Endothelial cell of umbilical vein (primary cell): ENCODE measurements around the gene GNA12. TPM values are rescaled to one million over a fixed set of nuclear protein-coding genes. Genes with fewer than 3 reads are reported as not detected.

Source experiments
- BruUV-seq: library from RNA; stranded (reverse); fragments of 400-500 nt; replicated peaks from 2 replicates; lab custom pipeline; 2021; lab: Mats Ljungman, UMichigan
- CTCF ChIA-PET: fragments of 300-600, 350-600 bp; sonication (Branson Sonifier 250); formaldehyde crosslinking; loops from one replicate; lab custom pipeline; 2021; ENCODE audit warnings: antibody characterized with exemption, inconsistent platforms; lab: Charles Lee
- POLR2A ChIA-PET: fragments of 300-600, 350-600 bp; sonication (Branson Sonifier 250); formaldehyde crosslinking; loops from one replicate; lab custom pipeline; 2021; ENCODE audit warnings: antibody characterized with exemption, inconsistent platforms; lab: Charles Lee
- DNase-seq: peaks from one replicate; pipeline ENCODE4 v3.0.0-alpha.2; 2011; ENCODE audit warnings: low read depth, low spot score
- FAIRE-seq: peaks from 2 replicates; lab custom pipeline; 2011; peaks lifted over from hg19 to GRCh38; lab: Jason Lieb, UNC
- H2AFZ ChIP-seq: 2 replicates; pipeline ENCODE4 v1.6.0; 2012; ENCODE audit warnings: low read depth, low read length, control low read depth, inconsistent platforms
- H3K27ac ChIP-seq: 2 replicates; pipeline ENCODE4 v1.5.1; 2011; ENCODE audit warnings: low read depth, mild to moderate bottlenecking, control low read depth, low read length, moderate library complexity; ENCODE audit not compliant: insufficient read depth
- H3K27me3 ChIP-seq, 2 experiments: 2 replicates each; pipeline versions ENCODE4 v1.6.0 to v1.6.1; 2011; ENCODE audit warnings: low read length in 2 of 2, mixed read lengths in 1 of 2; ENCODE audit not compliant: control insufficient read depth in 2 of 2, insufficient read depth in 2 of 2
- H3K36me3 ChIP-seq, 2 experiments: 2 replicates in 1 of 2; 3 replicates in 1 of 2; pipeline ENCODE4 v1.5.1; 2011; ENCODE audit warnings: low read length in 2 of 2, mild to moderate bottlenecking in 1 of 2, moderate library complexity in 1 of 2; ENCODE audit not compliant: control insufficient read depth in 2 of 2, insufficient read depth in 2 of 2; ENCODE audit errors: extremely low read depth in 1 of 2
- H3K4me1 ChIP-seq: 3 replicates; pipeline ENCODE4 v1.5.1; 2011; ENCODE audit warnings: mild to moderate bottlenecking, low read length; ENCODE audit not compliant: control insufficient read depth, insufficient read depth; ENCODE audit errors: extremely low read depth
- H3K4me2 ChIP-seq: 2 replicates; pipeline ENCODE4 v1.6.1; 2011; ENCODE audit warnings: low read length, control low read depth, mixed read lengths; ENCODE audit not compliant: insufficient read depth
- H3K4me3 ChIP-seq, 3 experiments: fragments of 200-600 bp in 1 of 3; sonication (generic), shearing (Covaris generic) in 1 of 3; replicated peaks in 1 of 3; 2 replicates each; pipeline ENCODE4 v1.5.1; 2011 to 2016; ENCODE audit warnings: control low read depth in 3 of 3, low read length in 3 of 3, mild to moderate bottlenecking in 2 of 3, inconsistent platforms in 1 of 3, low read depth in 1 of 3, moderate library complexity in 1 of 3; ENCODE audit not compliant: insufficient read depth in 1 of 3
- H3K79me2 ChIP-seq: 2 replicates; pipeline ENCODE4 v1.6.0; 2012; ENCODE audit warnings: low read length, inconsistent platforms; ENCODE audit not compliant: control insufficient read depth, insufficient read depth
- H3K9ac ChIP-seq: replicated peaks from 2 replicates; pipeline ENCODE3; 2011; ENCODE audit warnings: low read length, control low read depth; ENCODE audit not compliant: insufficient read depth; ENCODE audit errors: extremely low read depth
- H3K9me1 ChIP-seq: replicated peaks from 3 replicates; pipeline ENCODE4 v1.6.0; 2011; ENCODE audit warnings: mild to moderate bottlenecking, low read length; ENCODE audit not compliant: control insufficient read depth, insufficient read depth; ENCODE audit errors: extremely low read depth
- H3K9me3 ChIP-seq: replicated peaks from 2 replicates; pipeline ENCODE4 v1.5.1; 2012; ENCODE audit warnings: low read length, inconsistent platforms; ENCODE audit not compliant: control insufficient read depth, insufficient read depth
- H4K20me1 ChIP-seq: replicated peaks from 2 replicates; pipeline ENCODE3; 2011; ENCODE audit warnings: mild to moderate bottlenecking, low read length; ENCODE audit not compliant: control insufficient read depth, insufficient read depth; ENCODE audit errors: extremely low read depth
- EZH2 ChIP-seq: IDR thresholded peaks from 2 replicates; pipeline ENCODE4 v1.6.1; 2012; ENCODE audit warnings: borderline replicate concordance, low read depth, mild to moderate bottlenecking, moderate library complexity, low read length, inconsistent platforms; ENCODE audit not compliant: severe bottlenecking
- FOS ChIP-seq: IDR thresholded peaks from 2 replicates; pipeline ENCODE4 v1.6.1; 2011; ENCODE audit warnings: mild to moderate bottlenecking, low read length, moderate library complexity, borderline replicate concordance; ENCODE audit not compliant: insufficient read depth
- GATA2 ChIP-seq: IDR thresholded peaks from 2 replicates; pipeline ENCODE4 v1.7.0; 2011; ENCODE audit warnings: low read depth, mild to moderate bottlenecking, moderate library complexity, mixed read lengths, low read length; ENCODE audit not compliant: insufficient read length, insufficient read depth
- JUN ChIP-seq: IDR thresholded peaks from 2 replicates; pipeline ENCODE4 v1.6.1; 2011; ENCODE audit warnings: borderline replicate concordance, low read depth; ENCODE audit not compliant: insufficient read length, insufficient read depth
- MYC ChIP-seq: IDR thresholded peaks from one replicate; pipeline ENCODE4 v1.6.1; 2011; ENCODE audit warnings: mild to moderate bottlenecking, low read depth, low read length
- POLR2A ChIP-seq: IDR thresholded peaks from 2 replicates; pipeline ENCODE4 v1.6.1; 2012; ENCODE audit warnings: low read depth, mild to moderate bottlenecking, control low read depth, low read length
- POLR2AphosphoS5 ChIP-seq: IDR thresholded peaks from 2 replicates; pipeline ENCODE4 v1.6.1; 2012; ENCODE audit warnings: low read depth, mild to moderate bottlenecking, control low read depth, low read length, moderate library complexity; ENCODE audit not compliant: insufficient read depth
- dilution Hi-C: fragments of 300-500 bp; cut with MboI; formaldehyde crosslinking; loops from one replicate; pipeline ENCODE4 v1.15.0; 2019; ENCODE audit warnings: low sequenced_read_pairs; ENCODE audit not compliant: extremely low pct_ligation_motif_present
- intact Hi-C: fragments of 100-400 bp; cut with micrococcal nuclease; formaldehyde crosslinking; loops from one replicate; pipeline ENCODE4 v1.10.0; 2022
- polyA plus RNA-seq, 4 experiments: library from polyadenylated mRNA; depleted of rRNA in 3 of 4; stranded (reverse) in 3 of 4; unstranded in 1 of 4; fragments of >200 nt; gene quantifications; 2 replicates each; pipeline versions ENCODE4 v1.2.1 to v1.2.3, GENCODE V29; 2011 to 2012; ENCODE audit warnings: missing spikeins in 1 of 4
- total RNA-seq: library from RNA; stranded (reverse); gene quantifications from 2 replicates; pipeline ENCODE4 v1.2.3, GENCODE V29; 2021
- TF ChIP-seq, protein P1 (sequence below): IDR thresholded peaks from 2 replicates; pipeline ENCODE4 v1.6.1; 2011; ENCODE audit not compliant: insufficient read depth, insufficient read length
- TF ChIP-seq, protein P2 (sequence below), 2 donors: IDR thresholded peaks; 1 replicate in 1 of 2; 2 replicates in 1 of 2; pipeline ENCODE4 v1.5.1; 2011; ENCODE audit warnings: low read length in 2 of 2, mild to moderate bottlenecking in 2 of 2, moderate library complexity in 2 of 2, control low read depth in 1 of 2, inconsistent platforms in 1 of 2, low read depth in 1 of 2; ENCODE audit not compliant: insufficient read depth in 1 of 2; ENCODE audit errors: extremely low read depth in 1 of 2

The GNA12 gene
- total and polyA plus RNA-seq, 2 donors (not counting 3 experiments of a cell fraction or from before 2014, with no cell fraction given): 63.0 to 75.1 TPM

DNA sequence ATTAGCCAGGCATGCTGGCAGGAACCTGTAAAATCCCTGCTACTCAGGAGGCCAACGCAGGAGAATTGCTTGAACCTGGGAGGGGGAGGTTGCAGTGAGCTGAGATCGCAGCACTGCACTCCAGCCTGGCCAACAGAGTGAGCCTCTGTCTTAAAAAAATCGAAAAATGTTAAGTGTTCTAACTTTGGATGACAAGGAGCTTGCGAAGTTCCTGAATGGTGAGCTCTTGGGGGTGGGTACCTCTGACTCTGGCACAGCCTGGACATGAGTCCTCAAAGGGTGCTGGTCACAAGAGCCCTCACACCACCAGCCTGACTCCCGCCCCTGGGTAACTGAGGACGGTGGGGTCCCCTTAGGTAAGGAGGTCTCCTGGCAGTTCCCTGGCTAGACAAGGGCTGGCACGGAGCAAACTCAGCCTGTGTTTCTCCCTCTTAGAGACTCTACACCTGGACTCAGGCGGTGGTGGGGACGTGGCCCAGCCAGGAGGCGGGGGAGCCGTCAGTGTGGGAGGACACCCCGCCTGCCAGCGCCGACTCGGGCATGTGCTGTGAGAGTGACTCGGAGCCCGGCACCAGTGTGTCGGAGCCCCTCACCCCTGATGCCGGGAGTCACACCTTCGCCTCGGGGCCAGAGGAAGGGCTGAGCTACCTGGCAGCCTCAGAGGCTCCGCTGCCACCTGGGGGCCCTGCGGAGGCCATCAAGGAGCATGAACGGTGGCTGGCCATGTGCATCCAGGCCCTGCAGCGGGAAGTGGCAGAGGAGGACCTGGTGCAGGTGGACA is 132.0 kb downstream of the GNA12 start:
- Histone ChIP-seq H3K79me2 (no peaks in the 10 kb centered on the region), H3K4me2 (no peak overlapping the region), H2AFZ (no peak overlapping the region), H3K9ac (no peak overlapping the region), H3K9me1 (no peaks in the 10 kb centered on the region), H3K27ac (no peak overlapping the region), H3K4me3 (no peak overlapping the region), H3K4me1 (peaks cover under 1% of the 10 kb centered on the region), H4K20me1 (no peaks in the 10 kb centered on the region), H3K9me3 (no peaks in the 10 kb centered on the region), H3K27me3 (no peaks in the 10 kb centered on the region), H3K36me3 (no peaks in the 10 kb centered on the region)
- dilution Hi-C loops (no loop called here), intact Hi-C loops (no loop called here)
- no TSS peak for BruUV-seq
- DNase-seq (no peak), FAIRE-seq (no peak)
- ChIA-PET CTCF (interaction anchor here (2.1 to 3.9 kb wide), 3 partner anchors 6 to 261 kb away, joined by 4 to 26 read pairs (median 8); no protein-coding TSS in a partner anchor), POLR2A (no interaction called here)
- TF ChIP-seq EZH2 (no peak), JUN (no peak), MYC (no peak), POLR2A (no peak), FOS (no peak), POLR2AphosphoS5 (no peak), GATA2 (no peak)
- TF ChIP-seq, protein P1, sequence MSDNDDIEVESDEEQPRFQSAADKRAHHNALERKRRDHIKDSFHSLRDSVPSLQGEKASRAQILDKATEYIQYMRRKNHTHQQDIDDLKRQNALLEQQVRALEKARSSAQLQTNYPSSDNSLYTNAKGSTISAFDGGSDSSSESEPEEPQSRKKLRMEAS: no peak
- TF ChIP-seq, protein P2, sequence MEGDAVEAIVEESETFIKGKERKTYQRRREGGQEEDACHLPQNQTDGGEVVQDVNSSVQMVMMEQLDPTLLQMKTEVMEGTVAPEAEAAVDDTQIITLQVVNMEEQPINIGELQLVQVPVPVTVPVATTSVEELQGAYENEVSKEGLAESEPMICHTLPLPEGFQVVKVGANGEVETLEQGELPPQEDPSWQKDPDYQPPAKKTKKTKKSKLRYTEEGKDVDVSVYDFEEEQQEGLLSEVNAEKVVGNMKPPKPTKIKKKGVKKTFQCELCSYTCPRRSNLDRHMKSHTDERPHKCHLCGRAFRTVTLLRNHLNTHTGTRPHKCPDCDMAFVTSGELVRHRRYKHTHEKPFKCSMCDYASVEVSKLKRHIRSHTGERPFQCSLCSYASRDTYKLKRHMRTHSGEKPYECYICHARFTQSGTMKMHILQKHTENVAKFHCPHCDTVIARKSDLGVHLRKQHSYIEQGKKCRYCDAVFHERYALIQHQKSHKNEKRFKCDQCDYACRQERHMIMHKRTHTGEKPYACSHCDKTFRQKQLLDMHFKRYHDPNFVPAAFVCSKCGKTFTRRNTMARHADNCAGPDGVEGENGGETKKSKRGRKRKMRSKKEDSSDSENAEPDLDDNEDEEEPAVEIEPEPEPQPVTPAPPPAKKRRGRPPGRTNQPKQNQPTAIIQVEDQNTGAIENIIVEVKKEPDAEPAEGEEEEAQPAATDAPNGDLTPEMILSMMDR (IDR thresholded peaks at IDR 0.05; ENCODE audit: extremely low read depth in 1 of 2, insufficient read depth in 1 of 2, low read depth in 1 of 2, low read length in 2 of 2): no peak
